GM12878 (cell line): ENCODE data around the gene ADH7. TPM values are rescaled to one million over a fixed set of nuclear protein-coding genes. Genes with fewer than 3 reads are reported as not detected.

Source experiments
- ATAC-seq: fragments of 200-7000 bp; cut with Tn5 transposase; 3 replicates; pipeline ENCODE4 v1.9.1; 2020; ENCODE audit warnings: mild to moderate bottlenecking, moderate library complexity
- BruUV-seq: library from RNA; stranded (reverse); fragments of 400-500 nt; replicated peaks from 2 replicates; lab custom pipeline; 2021; lab: Mats Ljungman, UMichigan
- CTCF ChIA-PET: fragments of 300-600 bp; sonication (Branson Sonifier 250); formaldehyde crosslinking; extraction: SDS; loops from one replicate; lab custom pipeline; 2021; ENCODE audit warnings: inconsistent platforms; lab: Yijun Ruan, JAX
- POLR2A ChIA-PET: fragments of 350-600 bp; formaldehyde crosslinking; extraction: SDS; loops from one replicate; lab custom pipeline; 2021; ENCODE audit warnings: inconsistent platforms; lab: Charles Lee
- RAD21 ChIA-PET: fragments of 300-600 bp; sonication (Branson Sonifier 250); formaldehyde crosslinking; loops from one replicate; lab custom pipeline; 2023; ENCODE audit warnings: antibody characterized with exemption; ENCODE audit not compliant: unreplicated experiment; lab: Charles Lee
- SMC1A ChIA-PET: fragments of 300-600 bp; sonication (Branson Sonifier 250); formaldehyde crosslinking; loops from one replicate; lab custom pipeline; 2023; ENCODE audit not compliant: unreplicated experiment, uncharacterized antibody; lab: Charles Lee
- DNase-seq: peaks from one replicate; pipeline ENCODE4 v3.0.0-alpha.2; 2011; ENCODE audit warnings: low read depth, low spot score
- FAIRE-seq: peaks from 3 replicates; lab custom pipeline; 2011; peaks lifted over from hg19 to GRCh38; lab: Jason Lieb, UNC
- H2AFZ ChIP-seq: 2 replicates; pipeline ENCODE4 v1.6.0; 2011; ENCODE audit warnings: low read depth, low read length, control low read depth; ENCODE audit not compliant: control insufficient read depth
- H3K27ac ChIP-seq: 2 replicates; pipeline ENCODE4 v1.5.1; 2011; ENCODE audit warnings: control low read depth; ENCODE audit not compliant: control insufficient read depth, insufficient read depth
- H3K27me3 ChIP-seq, 2 experiments: replicated peaks in 1 of 2; 2 replicates each; pipeline versions ENCODE4 v1.6.0 to v1.6.1; 2011; ENCODE audit warnings: low read length in 1 of 2; ENCODE audit not compliant: control insufficient read depth in 2 of 2, insufficient read depth in 2 of 2
- H3K36me3 ChIP-seq, 2 experiments: 2 replicates each; pipeline ENCODE4 v1.5.1; 2011; ENCODE audit warnings: low read length in 1 of 2; ENCODE audit not compliant: control insufficient read depth in 2 of 2, insufficient read depth in 2 of 2
- H3K4me1 ChIP-seq: 2 replicates; pipeline ENCODE4 v1.6.1; 2011; ENCODE audit warnings: mild to moderate bottlenecking, low read length, moderate library complexity, mixed read lengths; ENCODE audit not compliant: control insufficient read depth, insufficient read depth
- H3K4me2 ChIP-seq: 2 replicates; pipeline ENCODE4 v1.6.0; 2011; ENCODE audit warnings: control low read depth; ENCODE audit not compliant: control insufficient read depth, insufficient read depth
- H3K4me3 ChIP-seq: fragments of 200-600 bp; sonication (generic); 2 replicates; pipeline ENCODE4 v1.5.1; 2016
- H3K79me2 ChIP-seq: 2 replicates; pipeline ENCODE4 v1.6.0; 2011; ENCODE audit warnings: low read length; ENCODE audit not compliant: control insufficient read depth, insufficient read depth
- H3K9ac ChIP-seq: 2 replicates; pipeline ENCODE4 v1.8.0; 2011; ENCODE audit warnings: low read length, control low read depth, mixed read lengths; ENCODE audit not compliant: control insufficient read depth, insufficient read depth
- H3K9me3 ChIP-seq: replicated peaks from 3 replicates; pipeline ENCODE4 v1.5.1; 2011; ENCODE audit warnings: mild to moderate bottlenecking, low read length; ENCODE audit not compliant: control insufficient read depth, insufficient read depth
- H4K20me1 ChIP-seq: 2 replicates; pipeline ENCODE4 v1.6.0; 2011; ENCODE audit not compliant: control insufficient read depth, insufficient read depth
- FOS ChIP-seq: IDR thresholded peaks from 3 replicates; pipeline ENCODE4 v1.6.1; 2011; ENCODE audit warnings: borderline replicate concordance; ENCODE audit not compliant: insufficient read length; ENCODE audit errors: extremely low read depth
- MLLT1 ChIP-seq: fragments of 450-650 bp; IDR thresholded peaks from 2 replicates; pipeline ENCODE4 v1.6.1; 2016; ENCODE audit warnings: mild to moderate bottlenecking
- MTA3 ChIP-seq: IDR thresholded peaks from 2 replicates; pipeline ENCODE4 v1.6.1; 2012; ENCODE audit warnings: low read length, inconsistent platforms, borderline replicate concordance
- MYC ChIP-seq: IDR thresholded peaks from 2 replicates; pipeline ENCODE4 v1.6.1; 2011; ENCODE audit warnings: mild to moderate bottlenecking, low read length, moderate library complexity, inconsistent platforms; ENCODE audit not compliant: insufficient read depth, insufficient replicate concordance, insufficient read length, severe bottlenecking
- NFYB ChIP-seq: IDR thresholded peaks from 2 replicates; pipeline ENCODE4 v1.6.1; 2011; ENCODE audit warnings: low read depth, mild to moderate bottlenecking, low read length, improper control_type of control experiment, moderate library complexity; ENCODE audit not compliant: insufficient read depth
- POLR2AphosphoS2 ChIP-seq: IDR thresholded peaks from 2 replicates; pipeline ENCODE4 v1.6.1; 2011; ENCODE audit warnings: low read depth, mild to moderate bottlenecking, low read length, improper control_type of control experiment, moderate library complexity
- RB1 ChIP-seq: fragments of 450-650 bp; formaldehyde crosslinking; IDR thresholded peaks from 2 replicates; pipeline ENCODE4 v1.6.1; 2017; ENCODE audit warnings: mild to moderate bottlenecking, borderline replicate concordance
- SREBF1 ChIP-seq: IDR thresholded peaks from 2 replicates; pipeline ENCODE4 v1.6.1; 2012; ENCODE audit warnings: mild to moderate bottlenecking, low read length
- TBL1XR1 ChIP-seq: IDR thresholded peaks from 2 replicates; pipeline ENCODE4 v1.6.1; 2012; ENCODE audit warnings: low read depth, low read length, improper control_type of control experiment
- TCF7 ChIP-seq: IDR thresholded peaks from 2 replicates; pipeline ENCODE4 v1.6.1; 2014; ENCODE audit warnings: antibody characterized with exemption, borderline replicate concordance
- WGBS: methylation state at CpG from one replicate; pipeline ENCODE4 v1.1.6; 2016; ENCODE audit warnings: low lambda C conversion rate; ENCODE audit not compliant: insufficient replicate concordance, insufficient coverage; ENCODE audit errors: missing lambda C conversion rate; 5-methylcytosine and 5-hydroxymethylcytosine counted together
- in situ Hi-C: fragments of 300-500 bp; cut with MboI; formaldehyde crosslinking; loops from 9 replicates; pipeline ENCODE4 v1.14.3; 2018; ENCODE audit warnings: mixed read lengths
- intact Hi-C: fragments of 100-400 bp; cut with micrococcal nuclease; formaldehyde crosslinking; loops from one replicate; pipeline ENCODE4 v1.14.2; 2022; ENCODE audit not compliant: unreplicated experiment
- polyA plus RNA-seq, 11 experiments: library from polyadenylated mRNA; depleted of rRNA in 4 of 11; unstranded in 6 of 11; stranded (reverse) in 5 of 11; fragments of >200 nt; fragmentation: Nextera tagmentation in 4 of 11; fragmentation: Illumina TruSeq in 1 of 11; extraction: Ambion mirVana in 4 of 11; extraction: Trizol in 1 of 11; gene quantifications; 1 replicate in 1 of 11; 2 replicates in 10 of 11; pipeline versions ENCODE4 v1.2.1 to v1.2.3, GENCODE V29; 2011 to 2016; ENCODE audit warnings: inconsistent platforms in 2 of 11, missing spikeins in 2 of 11, low read depth in 1 of 11
- total RNA-seq, 4 experiments: library from RNA; depleted of rRNA in 3 of 4; stranded (reverse); fragments of >200 nt in 3 of 4; fragmentation: Illumina TruSeq in 1 of 4; extraction: Trizol in 1 of 4; gene quantifications; 2 replicates each; pipeline versions ENCODE4 v1.2.1 to v1.2.3, GENCODE V29; 2013 to 2021
- TF ChIP-seq, protein P1 (sequence below): IDR thresholded peaks from 2 replicates; pipeline ENCODE4 v1.6.1; 2011; ENCODE audit warnings: low read depth, low read length, improper control_type of control experiment, borderline replicate concordance

The ADH7 gene
- total and polyA plus RNA-seq, 10 of the 15 experiments (the other 5 are each of a cell fraction or from before 2014, with no cell fraction given) = not detected

- CTCF ChIA-PET = interaction anchor here (0.8 to 3.5 kb wide), 11 partner anchors 13 to 993 kb away, joined by 3 to 17 read pairs (median 5); partner anchors contain the start of gene METAP1
- SMC1A ChIA-PET = interaction anchor here (0.7 to 2.2 kb wide), 7 partner anchors 10 to 1313 kb away, joined by 3 to 9 read pairs (median 4); partner anchors contain the start of gene METAP1
- DNase-seq (no peak), FAIRE-seq (no peak), ATAC-seq (no peak)
- no peaks in the 10 kb centered on the region for H3K4me1 ChIP-seq
- BruUV-seq = no TSS peak
- H3K27ac ChIP-seq = no peak overlapping the region
- no peaks in the 10 kb centered on the region for H4K20me1 ChIP-seq
- no peaks in the 10 kb centered on the region for H3K27me3 ChIP-seq
- in situ Hi-C loops = loop anchor here (10.0 kb wide), 1 partner anchor 337 kb away; no protein-coding TSS in a partner anchor
- RAD21 ChIA-PET = interaction anchor here (1.3 kb wide), 1 partner anchor 406 kb away, joined by 3 read pairs; no protein-coding TSS in a partner anchor
- TF ChIP-seq MYC = no peak
- TF ChIP-seq RB1 = no peak
- TF ChIP-seq NFYB = no peak
- TF ChIP-seq, protein P1, sequence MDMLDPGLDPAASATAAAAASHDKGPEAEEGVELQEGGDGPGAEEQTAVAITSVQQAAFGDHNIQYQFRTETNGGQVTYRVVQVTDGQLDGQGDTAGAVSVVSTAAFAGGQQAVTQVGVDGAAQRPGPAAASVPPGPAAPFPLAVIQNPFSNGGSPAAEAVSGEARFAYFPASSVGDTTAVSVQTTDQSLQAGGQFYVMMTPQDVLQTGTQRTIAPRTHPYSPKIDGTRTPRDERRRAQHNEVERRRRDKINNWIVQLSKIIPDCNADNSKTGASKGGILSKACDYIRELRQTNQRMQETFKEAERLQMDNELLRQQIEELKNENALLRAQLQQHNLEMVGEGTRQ = no peak
- no peak for TF ChIP-seq MTA3
- no peak for TF ChIP-seq POLR2AphosphoS2
- no peak for TF ChIP-seq SREBF1
- no peak for TF ChIP-seq MLLT1
- TF ChIP-seq TBL1XR1 = no peak
- TF ChIP-seq FOS = no peak
- no peak for TF ChIP-seq TCF7
- H3K79me2 ChIP-seq = no peaks in the 10 kb centered on the region
- no peak overlapping the region for H2AFZ ChIP-seq
- H3K9ac ChIP-seq = no peak overlapping the region
- intact Hi-C loops = loop anchor here (5.0 kb wide), 1 partner anchor 465 kb away; the partner anchor contains the start of gene METAP1
- POLR2A ChIA-PET = no interaction called here
- no peak overlapping the region for H3K4me2 ChIP-seq
- H3K4me3 ChIP-seq = no peak overlapping the region
- H3K9me3 ChIP-seq = no peaks in the 10 kb centered on the region
- WGBS = 14% methylated on average over 4 of the region's 4 CpGs
- H3K36me3 ChIP-seq = no peaks in the 10 kb centered on the region
Measured at GRCh38 chr4:99461623-99462401, 26.7 kb upstream of the ADH7 start.
